HFF-Myc (cell line): ENCODE measurements around the gene BPIFB6.

ENCODE experiments used
- DNase-seq: peaks from one replicate; pipeline ENCODE4 v3.0.0-alpha.2; 2011; ENCODE audit warnings: low read depth; ENCODE audit errors: extremely low read depth
- H3K4me3 ChIP-seq: replicated peaks from 2 replicates; pipeline ENCODE4 v1.5.1; 2011; ENCODE audit warnings: low read depth, mild to moderate bottlenecking, control low read depth, low read length
- TF ChIP-seq, protein P1 (sequence below): IDR thresholded peaks from 2 replicates; pipeline ENCODE4 v1.5.1; 2012; ENCODE audit warnings: mild to moderate bottlenecking, low read depth, low read length, control low read depth; ENCODE audit errors: missing control alignments

Gene BPIFB6

DNA sequence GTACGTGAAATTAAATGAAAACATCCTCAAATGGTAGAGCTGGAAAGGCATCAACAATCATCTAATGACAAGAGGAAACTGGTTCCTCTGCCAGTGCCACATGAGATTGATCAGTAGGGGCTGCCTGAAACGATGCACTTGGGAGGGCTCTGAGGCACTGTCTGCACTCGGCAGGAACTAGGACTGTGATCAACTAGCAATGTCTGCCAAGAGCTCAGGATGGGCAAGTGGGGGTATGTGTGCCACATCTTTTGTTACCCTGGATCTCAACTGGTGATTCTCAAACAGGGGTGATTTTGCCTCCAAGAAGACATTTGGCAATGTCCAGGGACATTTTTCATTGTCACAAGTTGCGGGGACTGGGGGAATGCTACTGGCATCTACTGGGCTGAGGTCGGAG lies 1.9 kb downstream of the BPIFB6 start:
- TF ChIP-seq, protein P1, sequence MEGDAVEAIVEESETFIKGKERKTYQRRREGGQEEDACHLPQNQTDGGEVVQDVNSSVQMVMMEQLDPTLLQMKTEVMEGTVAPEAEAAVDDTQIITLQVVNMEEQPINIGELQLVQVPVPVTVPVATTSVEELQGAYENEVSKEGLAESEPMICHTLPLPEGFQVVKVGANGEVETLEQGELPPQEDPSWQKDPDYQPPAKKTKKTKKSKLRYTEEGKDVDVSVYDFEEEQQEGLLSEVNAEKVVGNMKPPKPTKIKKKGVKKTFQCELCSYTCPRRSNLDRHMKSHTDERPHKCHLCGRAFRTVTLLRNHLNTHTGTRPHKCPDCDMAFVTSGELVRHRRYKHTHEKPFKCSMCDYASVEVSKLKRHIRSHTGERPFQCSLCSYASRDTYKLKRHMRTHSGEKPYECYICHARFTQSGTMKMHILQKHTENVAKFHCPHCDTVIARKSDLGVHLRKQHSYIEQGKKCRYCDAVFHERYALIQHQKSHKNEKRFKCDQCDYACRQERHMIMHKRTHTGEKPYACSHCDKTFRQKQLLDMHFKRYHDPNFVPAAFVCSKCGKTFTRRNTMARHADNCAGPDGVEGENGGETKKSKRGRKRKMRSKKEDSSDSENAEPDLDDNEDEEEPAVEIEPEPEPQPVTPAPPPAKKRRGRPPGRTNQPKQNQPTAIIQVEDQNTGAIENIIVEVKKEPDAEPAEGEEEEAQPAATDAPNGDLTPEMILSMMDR, result no peak

DNA sequence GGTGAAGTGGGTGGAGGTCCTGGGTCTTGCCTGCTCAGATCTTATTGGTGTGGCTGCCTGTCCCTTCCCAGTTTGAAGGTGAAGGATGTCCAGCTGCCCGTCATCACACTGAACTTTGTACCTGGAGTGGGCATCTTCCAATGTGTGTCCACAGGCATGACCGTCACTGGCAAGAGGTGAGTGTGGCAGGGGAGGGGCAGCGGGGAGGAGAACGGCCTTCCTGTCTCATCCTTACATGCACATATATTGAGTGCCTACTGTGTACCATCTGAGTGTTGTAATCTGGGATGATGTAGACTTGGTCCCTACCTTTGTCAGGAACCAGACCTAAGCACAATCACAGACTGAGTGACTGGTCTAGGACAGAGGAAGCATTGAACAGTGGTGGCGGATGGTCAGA lies 2.7 kb downstream of the BPIFB6 start:
- TF ChIP-seq, protein P1, result no peak
- no peak for DNase-seq
- H3K4me3 ChIP-seq, result no peak overlapping the region

More for the DNA sequence above, 1.9 kb downstream of the BPIFB6 start:
- H3K4me3 ChIP-seq, result no peak overlapping the region
- no peak for DNase-seq

DNA sequence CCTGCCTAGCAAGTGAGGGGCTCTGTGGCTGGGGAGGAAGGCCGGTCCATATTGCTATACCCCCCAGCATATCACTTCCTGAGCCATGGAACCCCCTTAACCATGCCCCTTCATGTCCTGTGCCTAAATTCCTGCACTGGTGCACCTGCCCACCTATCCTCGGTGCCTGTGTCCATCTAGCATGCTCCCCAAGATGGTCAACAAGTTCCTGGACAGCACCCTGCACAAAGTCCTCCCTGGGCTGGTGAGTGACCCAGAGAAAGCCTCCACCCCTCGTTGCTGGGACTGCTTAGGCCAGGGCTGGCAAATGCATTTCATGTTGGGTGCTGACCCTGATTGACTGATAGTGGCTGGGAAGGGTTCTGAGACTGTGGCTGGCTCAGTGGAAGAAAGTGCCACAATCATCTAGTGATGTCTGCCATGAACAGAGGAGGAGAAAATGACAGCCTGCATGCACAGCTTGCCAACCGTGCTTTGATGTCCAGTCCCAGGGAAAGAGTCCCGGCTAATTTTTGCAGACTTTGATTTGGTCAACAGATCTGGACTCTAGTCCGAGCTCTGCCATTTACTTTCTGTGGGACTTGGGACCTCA lies 3.5 kb downstream of the BPIFB6 start:
- no peak for DNase-seq
- no peak overlapping the region for H3K4me3 ChIP-seq
- TF ChIP-seq, protein P1, result no peak

DNA sequence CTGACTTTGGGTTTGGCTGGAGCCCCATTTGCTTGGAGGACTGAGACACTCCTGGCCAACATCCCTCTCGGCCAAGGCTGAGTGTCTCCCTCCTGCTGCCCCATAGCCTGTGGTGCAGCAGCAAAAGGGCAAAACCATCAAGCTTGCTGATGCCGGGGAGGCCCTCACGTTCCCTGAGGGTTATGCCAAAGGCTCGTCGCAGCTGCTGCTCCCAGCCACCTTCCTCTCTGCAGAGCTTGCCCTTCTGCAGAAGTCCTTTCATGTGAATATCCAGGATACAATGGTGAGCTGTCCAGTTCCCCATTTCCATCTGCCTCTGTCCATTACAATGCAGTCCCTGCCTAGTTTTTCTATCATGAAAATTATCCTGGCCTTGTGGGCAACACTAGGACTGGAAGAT lies 6.0 kb downstream of the BPIFB6 start:
- no peak overlapping the region for H3K4me3 ChIP-seq
- TF ChIP-seq, protein P1, result no peak
- DNase-seq, result no peak

DNA sequence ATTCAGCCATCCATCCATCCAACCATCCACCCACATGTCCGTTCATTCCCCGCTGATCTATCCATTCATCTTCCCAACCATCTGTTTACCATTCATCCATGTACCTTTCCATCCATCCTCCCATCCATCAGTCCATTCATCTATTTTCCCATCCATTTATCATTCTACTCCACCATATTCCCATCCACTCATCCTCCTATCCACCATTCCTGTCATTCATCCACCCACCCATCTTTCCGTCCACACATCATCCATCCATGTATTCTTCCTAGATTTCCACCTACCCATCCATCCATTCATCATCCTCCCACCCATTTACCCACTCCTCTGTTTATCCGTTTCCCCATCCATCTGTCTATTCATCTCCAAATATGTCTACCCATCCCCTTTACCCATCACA lies 6.8 kb downstream of the BPIFB6 start:
- no peak overlapping the region for H3K4me3 ChIP-seq
- TF ChIP-seq, protein P1, result no peak
- no peak for DNase-seq

DNA sequence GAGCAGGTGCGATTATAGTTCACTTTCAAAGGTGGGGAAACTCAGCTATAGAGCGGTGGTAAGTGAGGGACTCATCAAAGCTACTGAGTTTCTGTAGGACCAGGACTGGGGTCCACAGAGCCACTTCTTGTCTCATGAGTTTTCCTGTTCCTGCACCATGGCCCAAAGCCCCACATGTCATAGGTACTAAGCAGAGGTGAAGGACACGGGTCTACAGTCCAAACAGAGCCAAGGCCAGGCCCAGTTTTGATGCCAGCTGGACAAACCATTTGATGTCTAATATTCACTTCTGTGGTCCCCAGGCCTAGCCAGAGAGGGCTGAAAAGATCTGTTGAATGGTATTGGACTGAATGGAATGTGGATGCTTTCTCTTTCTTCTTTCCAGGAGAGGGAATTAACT lies 11.0 kb downstream of the BPIFB6 start:
- H3K4me3 ChIP-seq, result no peak overlapping the region
- TF ChIP-seq, protein P1, result no peak
- DNase-seq, result no peak
